ENCODE measurements around the gene TIMM29.
"Not testable (repeated sequence)": the region's sequence is repeated elsewhere in the genome, so short reads cannot be mapped to it uniquely, and the experiment has no call there.

Gene TIMM29

GRCh38 chr19:10929402-10929794 lies 787 bp downstream of the TIMM29 start:
- Histone ChIP-seq H3K9me2 (replicated peaks; ENCODE audit: insufficient read depth, low read length) (no peaks in the 10 kb centered on the region), H3K9me3 (replicated peaks; ENCODE audit: insufficient read depth, low read length) (no peaks in the 10 kb centered on the region), H3K4me2 (ENCODE audit: low read depth, low read length) (peak overlapping the region; percentile 80), H3K4me3 (ENCODE audit: low read length) (peak overlapping the region; percentile 97), H2AFZ (ENCODE audit: low read length) (peak overlapping the region; percentile 66; the same call in 1 of the 2 replicates), H3K27ac (ENCODE audit: low read length) (peak overlapping the region; percentile 31; the same call in 1 of the 2 replicates), H3K4me1 (ENCODE audit: low read length) (peaks cover 10% of the 10 kb centered on the region), H3K27me3 (replicated peaks; ENCODE audit: insufficient read depth, low read length) (no peaks in the 10 kb centered on the region), H3K36me3 (replicated peaks; ENCODE audit: insufficient read depth, low read length) (no peaks in the 10 kb centered on the region), H4K20me1 (ENCODE audit: insufficient read depth, low read length) (no peaks in the 10 kb centered on the region), H3K79me2 (ENCODE audit: low read length) (peaks cover 56% of the 10 kb centered on the region), H3K9ac (ENCODE audit: low read length) (peak overlapping the region; percentile 75), H3F3A (ENCODE audit: insufficient read depth, low read length) (0 out of 2 replicates have a peak, but pooled peaks cover 6% of the 10 kb centered on the region)
- no peak for TF ChIP-seq EZH2phosphoT487 (IDR thresholded peaks at IDR 0.05; ENCODE audit: low read length)
- TF ChIP-seq CTCF (IDR thresholded peaks at IDR 0.05; ENCODE audit: low read length) = no peak
- TF ChIP-seq EZH2 (optimal IDR thresholded peaks at IDR 0.05; ENCODE audit: low read depth, low read length) = no peak
- no peak for DNase-seq

GRCh38 chr19:10935371-10936059 lies 6.9 kb downstream of the TIMM29 start:
- H3K9me3 ChIP-seq (replicated peaks; ENCODE audit: insufficient read depth, low read length) = no peaks in the 10 kb centered on the region
- H3K27ac ChIP-seq (ENCODE audit: low read length) = no peak overlapping the region
- H3K4me2 ChIP-seq (ENCODE audit: low read depth, low read length) = no peak overlapping the region
- no peak for DNase-seq
- no peak overlapping the region for H2AFZ ChIP-seq (ENCODE audit: low read length)
- peaks cover 12% of the 10 kb centered on the region for H3K4me1 ChIP-seq (ENCODE audit: low read length)
- no peak for TF ChIP-seq CTCF (IDR thresholded peaks at IDR 0.05; ENCODE audit: low read length)
- TF ChIP-seq EZH2 (optimal IDR thresholded peaks at IDR 0.05; ENCODE audit: low read depth, low read length) = no peak
- no peak for TF ChIP-seq EZH2phosphoT487 (IDR thresholded peaks at IDR 0.05; ENCODE audit: low read length)
- H3K4me3 ChIP-seq (ENCODE audit: low read length) = no peak overlapping the region
- H3K27me3 ChIP-seq (replicated peaks; ENCODE audit: insufficient read depth, low read length) = no peaks in the 10 kb centered on the region
- H3F3A ChIP-seq (ENCODE audit: insufficient read depth, low read length) = peaks cover 27% of the 10 kb centered on the region
- H3K9ac ChIP-seq (ENCODE audit: low read length) = no peak overlapping the region
- no peaks in the 10 kb centered on the region for H3K36me3 ChIP-seq (replicated peaks; ENCODE audit: insufficient read depth, low read length)
- no peaks in the 10 kb centered on the region for H3K9me2 ChIP-seq (replicated peaks; ENCODE audit: insufficient read depth, low read length)
- H4K20me1 ChIP-seq (ENCODE audit: insufficient read depth, low read length) = no peaks in the 10 kb centered on the region
- peaks cover 24% of the 10 kb centered on the region for H3K79me2 ChIP-seq (ENCODE audit: low read length)

GRCh38 chr19:10936661-10937084 lies 8.1 kb downstream of the TIMM29 start:
- peak overlapping the region; percentile 50; the same call in 1 of the 2 replicates for H3K4me2 ChIP-seq (ENCODE audit: low read depth, low read length)
- no peak overlapping the region for H2AFZ ChIP-seq (ENCODE audit: low read length)
- H3K79me2 ChIP-seq (ENCODE audit: low read length) = peaks cover 14% of the 10 kb centered on the region
- no peaks in the 10 kb centered on the region for H3K9me2 ChIP-seq (replicated peaks; ENCODE audit: insufficient read depth, low read length)
- H3K4me3 ChIP-seq (ENCODE audit: low read length) = no peak overlapping the region
- peaks cover 20% of the 10 kb centered on the region for H3K4me1 ChIP-seq (ENCODE audit: low read length)
- peak overlapping the region; percentile 13; the same call in 1 of the 2 replicates for H3K9ac ChIP-seq (ENCODE audit: low read length)
- H3K27me3 ChIP-seq (replicated peaks; ENCODE audit: insufficient read depth, low read length) = no peaks in the 10 kb centered on the region
- TF ChIP-seq EZH2 (optimal IDR thresholded peaks at IDR 0.05; ENCODE audit: low read depth, low read length) = no peak
- no peak for TF ChIP-seq EZH2phosphoT487 (IDR thresholded peaks at IDR 0.05; ENCODE audit: low read length)
- peak; percentile 57 for TF ChIP-seq CTCF (IDR thresholded peaks at IDR 0.05; ENCODE audit: low read length)
- peaks cover 33% of the 10 kb centered on the region for H3F3A ChIP-seq (ENCODE audit: insufficient read depth, low read length)
- H3K9me3 ChIP-seq (replicated peaks; ENCODE audit: insufficient read depth, low read length) = no peaks in the 10 kb centered on the region
- no peaks in the 10 kb centered on the region for H4K20me1 ChIP-seq (ENCODE audit: insufficient read depth, low read length)
- H3K36me3 ChIP-seq (replicated peaks; ENCODE audit: insufficient read depth, low read length) = no peaks in the 10 kb centered on the region
- DNase-seq = peak; percentile 80
- no peak overlapping the region; the same call in 1 of the 2 replicates for H3K27ac ChIP-seq (ENCODE audit: low read length)

- DNase-seq; H3K79me2 ChIP-seq (ENCODE audit: low read length); H3K9me2 ChIP-seq (replicated peaks; ENCODE audit: insufficient read depth, low read length); H3K36me3 ChIP-seq (replicated peaks; ENCODE audit: insufficient read depth, low read length); H3K4me2 ChIP-seq (ENCODE audit: low read depth, low read length); H3K27me3 ChIP-seq (replicated peaks; ENCODE audit: insufficient read depth, low read length); H3K4me3 ChIP-seq (ENCODE audit: low read length); H3K9me3 ChIP-seq (replicated peaks; ENCODE audit: insufficient read depth, low read length); H3K9ac ChIP-seq (ENCODE audit: low read length); H2AFZ ChIP-seq (ENCODE audit: low read length); H4K20me1 ChIP-seq (ENCODE audit: insufficient read depth, low read length): not testable (repeated sequence)
- peaks cover 20% of the 10 kb centered on the region for H3K4me1 ChIP-seq (ENCODE audit: low read length)
- H3K27ac ChIP-seq (ENCODE audit: low read length) = peak overlapping the region; percentile 91; the same call in 1 of the 2 replicates
- peaks cover 29% of the 10 kb centered on the region for H3F3A ChIP-seq (ENCODE audit: insufficient read depth, low read length)
These were observed 13.0 kb downstream of the TIMM29 start for GRCh38 chr19:10941649-10942048.

- H3K4me1 ChIP-seq (ENCODE audit: low read length) = peaks cover 16% of the 10 kb centered on the region
- not testable (repeated sequence) for H3K9ac ChIP-seq (ENCODE audit: low read length)
These were observed 14.8 kb downstream of the TIMM29 start for GRCh38 chr19:10943412-10943811.

More at GRCh38 chr19:10943412-10943811, 14.8 kb downstream of the TIMM29 start:
- not testable (repeated sequence) for H3K4me3 ChIP-seq (ENCODE audit: low read length); DNase-seq; H4K20me1 ChIP-seq (ENCODE audit: insufficient read depth, low read length); H3K4me2 ChIP-seq (ENCODE audit: low read depth, low read length); H3K9me3 ChIP-seq (replicated peaks; ENCODE audit: insufficient read depth, low read length); H3K27ac ChIP-seq (ENCODE audit: low read length); H3K79me2 ChIP-seq (ENCODE audit: low read length); H3K36me3 ChIP-seq (replicated peaks; ENCODE audit: insufficient read depth, low read length); H3K27me3 ChIP-seq (replicated peaks; ENCODE audit: insufficient read depth, low read length); H2AFZ ChIP-seq (ENCODE audit: low read length); H3K9me2 ChIP-seq (replicated peaks; ENCODE audit: insufficient read depth, low read length)
- peaks cover 25% of the 10 kb centered on the region for H3F3A ChIP-seq (ENCODE audit: insufficient read depth, low read length)
